Measurements from ENCODE around the gene MED13L. TPM values are rescaled to one million over a fixed set of nuclear protein-coding genes. Genes with fewer than 3 reads are reported as not detected.

The MED13L gene
- total RNA-seq, 1 experiment from 2014 or later = 37.8 TPM

GRCh38 chr12:116182359-116183063 lies 95.0 kb downstream of the MED13L start:
- no peak for DNase-seq (ENCODE audit: low spot score)

DNA sequence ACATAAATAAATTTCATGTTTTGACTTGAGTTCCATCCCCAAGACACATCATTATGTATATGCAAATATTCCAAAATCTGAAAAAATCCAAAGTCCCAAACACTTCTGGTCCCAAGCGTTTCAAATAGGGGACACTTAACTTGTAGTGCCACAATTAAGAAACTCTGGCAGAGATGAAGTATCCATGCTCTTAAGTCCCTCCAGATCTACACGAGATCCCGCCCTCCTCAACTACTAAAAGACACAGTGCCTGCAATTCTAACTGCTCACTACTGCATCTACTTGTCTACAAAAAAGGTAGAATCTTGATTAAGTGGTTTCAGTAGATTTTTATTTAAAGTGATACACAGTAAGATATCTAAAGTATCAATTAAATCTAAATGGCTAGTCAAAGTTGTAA lies 97.0 kb downstream of the MED13L start:
- DNase-seq (ENCODE audit: low spot score) = no peak

DNA sequence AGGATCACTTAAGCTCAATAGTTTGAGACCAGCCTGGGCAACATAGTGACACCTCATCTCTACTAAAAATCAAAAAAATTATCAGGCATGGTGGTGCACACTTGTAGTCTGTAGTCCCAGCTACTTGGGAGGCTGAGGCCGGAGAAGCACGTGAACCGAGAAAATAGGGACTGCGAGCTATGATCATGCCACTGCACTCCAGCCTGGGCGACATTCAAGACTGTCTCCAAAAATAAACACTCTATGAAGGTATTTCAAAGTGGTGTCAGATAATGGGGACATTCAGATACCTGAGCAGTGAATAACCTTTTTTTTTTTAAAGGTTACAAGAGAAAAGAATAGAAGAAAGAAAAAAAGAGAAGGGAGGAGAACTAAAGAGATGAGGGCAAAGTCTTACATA lies 98.1 kb downstream of the MED13L start:
- DNase-seq (ENCODE audit: low spot score) = no peak

- no peak for DNase-seq (ENCODE audit: low spot score)
These were observed 100.5 kb downstream of the MED13L start for GRCh38 chr12:116177017-116177416.

DNA sequence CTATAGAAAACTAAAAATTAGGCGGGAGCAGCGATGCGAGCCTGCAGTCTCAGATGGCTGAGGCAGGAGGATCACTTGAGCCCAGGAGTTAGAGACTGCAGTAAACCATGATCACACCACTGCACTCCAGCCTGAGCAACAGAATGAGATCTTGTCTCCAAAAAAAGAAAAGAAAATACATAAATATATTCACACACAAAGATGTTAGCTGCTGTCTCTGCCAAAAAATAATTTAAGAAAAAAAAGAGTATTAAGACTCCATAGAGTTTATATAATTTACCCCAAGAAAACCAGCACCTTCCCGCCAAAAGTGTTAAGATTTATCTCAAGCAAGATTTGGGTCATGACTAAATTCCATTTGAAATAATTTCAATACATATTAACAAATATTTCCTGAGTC lies 102.6 kb downstream of the MED13L start:
- no peak for DNase-seq (ENCODE audit: low spot score)

- no peak for DNase-seq (ENCODE audit: low spot score)
These were observed 103.5 kb downstream of the MED13L start for GRCh38 chr12:116174006-116174405.

GRCh38 chr12:116172224-116172849 lies 105.2 kb downstream of the MED13L start:
- no peak for DNase-seq (ENCODE audit: low spot score)

DNA sequence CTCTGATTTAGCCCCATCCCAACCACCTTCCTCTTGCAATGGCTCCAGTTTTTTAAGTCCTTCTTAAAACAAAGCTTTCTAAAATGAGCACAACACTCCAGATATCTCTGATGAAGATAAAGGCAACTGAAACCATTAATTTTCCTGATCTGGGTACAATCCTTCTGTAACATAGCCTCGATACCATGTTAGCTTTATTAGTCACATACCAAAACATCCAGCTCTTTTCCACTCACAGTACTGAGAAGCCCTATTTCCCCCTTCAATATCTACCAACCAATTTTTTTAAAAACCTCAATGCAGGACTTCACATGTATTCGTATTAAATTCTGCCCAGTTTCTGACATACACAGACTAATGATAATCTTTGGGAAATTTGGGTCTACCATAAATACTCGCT lies 105.9 kb downstream of the MED13L start:
- DNase-seq (ENCODE audit: low spot score) = no peak

DNA sequence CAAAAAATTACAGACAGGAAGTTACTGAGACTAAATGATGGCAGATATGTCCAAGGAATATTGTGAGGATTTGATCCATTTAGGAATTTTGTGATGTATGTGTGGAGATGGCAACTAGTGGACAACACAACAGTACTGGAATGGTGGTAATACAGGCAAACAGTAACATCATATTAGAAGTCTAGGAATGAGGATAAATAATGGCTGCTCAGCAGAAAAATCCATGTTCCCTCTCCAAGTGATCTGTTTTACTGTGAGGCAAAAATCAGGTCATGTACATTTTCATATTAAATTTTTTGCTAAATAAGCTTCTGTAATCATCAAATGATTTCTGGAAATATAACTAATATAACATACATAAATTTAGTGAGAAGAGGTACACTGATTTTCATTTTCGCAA lies 108.4 kb downstream of the MED13L start:
- no peak for DNase-seq (ENCODE audit: low spot score)

DNA sequence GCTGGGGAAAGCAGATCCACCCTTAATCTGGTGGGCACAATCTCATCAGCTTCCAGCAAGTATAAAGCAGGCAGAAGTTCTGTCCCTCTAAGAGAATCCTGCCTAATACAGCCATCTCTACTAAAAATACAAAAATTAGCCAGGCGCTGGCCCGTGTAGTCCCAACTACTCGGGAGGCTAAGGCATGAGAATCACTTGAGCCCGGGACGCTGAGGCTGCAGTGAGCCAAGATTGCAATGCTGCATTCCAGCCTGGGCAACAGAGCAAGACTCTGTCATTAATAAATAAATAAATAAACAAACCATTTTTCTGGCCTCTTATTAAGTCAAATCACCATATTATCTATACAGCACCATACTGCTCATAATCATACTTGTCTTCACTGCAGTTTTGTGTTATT lies 111.2 kb downstream of the MED13L start:
- no peak for DNase-seq (ENCODE audit: low spot score)

- peak; percentile 46 for DNase-seq (ENCODE audit: low spot score)
These were observed 112.5 kb downstream of the MED13L start for GRCh38 chr12:116165036-116165425.

DNA sequence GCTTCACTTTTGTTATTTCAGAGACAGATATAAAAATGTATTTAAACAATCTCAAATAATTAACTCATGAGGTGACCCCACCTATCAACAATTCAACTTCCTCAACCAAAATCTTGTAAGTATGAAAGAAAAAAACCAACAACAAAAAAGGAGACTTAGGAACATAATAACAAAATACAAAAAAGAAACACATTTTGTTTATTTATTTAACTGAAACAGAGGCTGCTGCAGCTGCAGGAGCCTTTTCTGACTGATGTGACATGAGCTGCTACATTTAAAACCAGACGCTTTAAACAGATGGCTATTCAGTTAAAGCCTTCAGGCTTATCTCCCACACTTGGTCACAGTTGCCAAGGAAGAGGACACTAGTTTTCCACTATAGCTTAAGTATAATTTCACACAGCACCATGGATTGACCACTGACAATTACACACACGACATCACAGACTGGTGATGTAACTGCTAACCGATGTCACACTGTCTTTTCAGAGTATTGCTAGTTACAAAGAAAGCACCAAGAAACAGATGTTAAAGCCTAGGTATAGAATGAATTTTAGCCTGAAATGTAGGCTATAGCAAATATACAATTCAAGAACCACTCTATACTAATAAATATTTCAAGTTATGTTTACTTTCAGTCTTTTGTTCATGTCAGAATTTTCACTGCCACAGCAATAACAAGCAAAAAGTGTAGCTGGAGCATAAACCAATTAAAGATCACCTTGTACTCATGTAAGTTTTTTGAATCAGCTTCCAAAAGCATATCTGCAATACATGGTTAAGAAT lies 113.0 kb downstream of the MED13L start:
- no peak for DNase-seq (ENCODE audit: low spot score)

DNA sequence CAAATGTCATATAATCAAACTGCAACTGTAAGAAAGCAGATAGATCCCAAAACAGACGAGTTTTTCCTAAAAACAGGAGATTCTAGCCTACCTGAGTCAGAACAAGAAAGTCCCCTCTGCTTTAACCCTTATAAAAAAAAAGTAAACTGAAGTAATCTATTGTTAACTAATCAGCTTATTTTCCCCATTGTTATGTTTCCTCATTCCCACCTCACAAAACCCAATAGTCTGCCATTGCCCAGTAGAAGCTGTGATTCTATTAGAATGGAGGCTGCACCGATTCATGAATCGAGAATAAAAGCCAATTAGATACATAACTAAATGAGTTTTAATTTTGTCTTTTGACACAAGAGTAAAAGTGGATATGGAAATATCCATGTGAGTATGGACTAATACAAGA lies 115.4 kb downstream of the MED13L start:
- no peak for DNase-seq (ENCODE audit: low spot score)

- DNase-seq (ENCODE audit: low spot score) = no peak
These were observed 115.9 kb downstream of the MED13L start for GRCh38 chr12:116161588-116161987.

DNA sequence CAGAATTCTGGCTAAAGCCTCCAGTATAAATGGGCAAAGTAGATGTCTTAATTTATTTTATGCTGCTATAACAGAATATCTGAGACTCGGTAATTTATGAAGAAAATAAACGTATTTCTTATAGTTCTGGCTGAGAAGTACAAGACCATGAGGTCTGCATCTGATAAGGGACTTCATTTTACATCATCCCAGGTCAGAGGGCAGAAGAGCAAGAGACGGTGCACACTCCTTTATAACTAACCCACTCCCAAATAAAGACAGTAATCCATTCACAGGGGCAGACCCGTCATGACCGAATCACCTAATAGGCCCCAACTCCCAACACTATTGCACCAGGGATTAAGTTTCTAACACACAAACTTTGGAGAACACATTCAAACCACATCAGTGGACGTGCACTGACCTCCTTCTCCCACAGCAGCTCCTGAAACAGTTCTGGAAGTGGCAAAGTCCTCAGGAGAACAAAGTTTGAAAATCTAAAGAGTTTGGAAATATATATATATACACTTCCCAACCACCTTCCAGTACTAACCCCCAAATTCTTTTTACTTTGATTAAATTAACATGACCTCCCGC lies 116.5 kb downstream of the MED13L start:
- no peak for DNase-seq (ENCODE audit: low spot score)

DNA sequence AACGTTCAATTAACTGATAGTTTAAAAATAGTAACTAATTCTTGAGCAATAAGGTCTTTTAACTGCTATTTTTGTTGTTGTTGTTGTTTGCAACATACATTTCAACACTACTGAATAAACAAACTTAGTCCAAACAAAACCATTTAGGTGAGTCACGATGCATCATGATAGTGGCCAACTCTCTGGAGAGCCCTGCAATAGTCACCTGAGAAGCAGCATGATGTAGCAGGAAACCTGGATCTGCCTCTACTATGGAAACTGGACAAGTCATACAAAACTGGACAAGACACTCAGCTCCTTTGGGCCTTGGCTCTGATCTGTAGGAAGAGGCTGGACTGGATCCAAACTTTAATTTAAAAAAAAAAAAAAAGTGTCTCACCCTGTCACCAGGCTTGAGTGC lies 117.3 kb downstream of the MED13L start:
- peak; percentile 41 for DNase-seq (ENCODE audit: low spot score)

- no peak for DNase-seq (ENCODE audit: low spot score)
These were observed 117.8 kb downstream of the MED13L start for GRCh38 chr12:116159593-116160200.

- no peak for DNase-seq (ENCODE audit: low spot score)
These were observed 118.3 kb downstream of the MED13L start for GRCh38 chr12:116159175-116159574.

DNA sequence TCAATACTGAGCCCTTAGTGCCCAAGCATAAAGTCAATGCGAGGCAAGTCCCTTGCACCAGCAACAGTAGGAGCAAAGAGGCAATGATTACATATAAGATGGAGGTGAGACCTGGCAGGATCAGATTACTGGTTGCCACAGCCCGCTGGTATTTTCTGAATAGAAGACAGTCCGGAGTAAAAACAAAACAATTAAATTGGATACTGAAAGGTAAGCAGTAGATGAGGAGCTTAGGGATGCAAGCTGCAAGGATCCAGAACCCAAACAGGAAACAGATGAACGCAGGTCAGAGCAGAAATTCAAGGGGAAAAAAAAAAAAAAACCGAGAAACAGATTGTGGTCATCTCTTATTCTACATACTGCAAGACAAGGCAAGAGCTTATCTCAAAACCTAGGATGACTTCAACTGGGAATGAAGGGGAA lies 119.6 kb downstream of the MED13L start:
- DNase-seq (ENCODE audit: low spot score) = no peak

DNA sequence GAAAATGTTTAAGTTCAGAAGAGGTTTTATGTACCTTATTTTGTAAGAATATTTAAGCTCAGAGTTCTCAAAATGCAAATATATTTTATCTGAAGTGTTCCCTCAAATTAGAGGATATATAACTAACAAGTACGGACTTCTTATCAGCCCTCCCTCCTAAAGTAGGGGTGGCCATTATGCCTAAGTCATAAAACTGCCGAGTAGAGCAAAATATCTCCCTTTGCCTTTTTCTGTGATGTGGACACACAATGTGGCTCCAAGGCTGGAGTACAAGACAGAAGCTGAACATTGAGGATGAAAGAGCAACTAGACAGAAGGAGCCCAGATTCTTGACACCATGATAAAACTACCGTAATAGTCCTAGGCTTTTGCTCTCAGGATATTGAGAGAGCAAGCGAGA lies 120.9 kb downstream of the MED13L start:
- DNase-seq (ENCODE audit: low spot score) = no peak

DNA sequence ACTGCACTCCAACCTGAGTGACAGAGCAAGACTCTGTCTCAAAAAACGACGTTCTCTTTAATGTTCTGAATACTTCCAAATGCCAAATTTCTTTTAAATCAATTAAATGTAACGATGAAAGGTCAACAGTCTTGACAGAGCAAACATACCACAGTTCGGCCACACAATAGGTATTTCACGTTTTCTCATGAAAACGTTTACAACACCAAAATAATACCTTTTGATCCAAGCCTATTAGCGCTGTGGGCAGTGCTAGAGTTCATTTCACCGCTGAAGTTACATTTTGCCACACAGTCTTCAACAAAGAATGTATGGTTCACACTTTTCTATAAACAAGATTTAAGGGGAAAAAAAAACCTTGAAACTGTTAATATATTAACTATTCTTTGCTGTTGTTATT lies 122.1 kb downstream of the MED13L start:
- no peak for DNase-seq (ENCODE audit: low spot score)

GRCh38 chr12:116153983-116154382 lies 123.5 kb downstream of the MED13L start:
- DNase-seq (ENCODE audit: low spot score) = no peak

Data from A172 (cell line).